ENCODE results near the gene UGT1A5.

Gene UGT1A5

DNA sequence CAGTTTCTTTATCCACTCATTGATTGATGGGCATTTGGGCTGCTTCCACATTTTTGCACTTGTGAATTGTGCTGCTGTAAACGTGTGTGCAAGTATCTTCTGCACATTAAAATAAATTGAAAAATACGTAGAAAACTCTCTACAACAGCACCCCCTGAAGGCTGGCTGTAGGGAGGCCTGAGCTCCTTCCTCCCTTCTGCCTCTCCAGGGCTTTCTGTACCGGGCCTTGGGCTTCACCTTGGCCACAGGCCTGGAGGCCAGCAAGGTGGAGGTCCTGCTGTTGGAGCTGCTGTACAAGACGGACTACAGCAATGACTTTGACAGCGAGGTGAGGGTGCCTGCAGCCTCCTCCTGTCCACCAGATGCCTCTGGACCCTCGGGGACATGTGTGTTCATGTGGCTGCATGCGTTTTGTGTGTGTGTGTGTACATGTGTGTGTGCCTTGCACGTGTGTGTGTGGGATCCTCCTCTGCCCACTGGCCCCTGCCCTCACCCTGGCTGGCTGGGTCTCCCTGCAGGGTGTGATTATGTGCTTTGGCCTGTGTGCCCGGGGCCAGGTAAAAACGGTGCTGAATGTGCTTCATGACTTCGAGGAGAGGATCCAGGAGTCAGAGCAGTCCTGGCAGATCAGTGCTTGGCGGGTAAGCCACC is 94.6 kb downstream of the UGT1A5 start:
- H3K4me1 ChIP-seq (ENCODE audit: insufficient read depth, poor library complexity, severe bottlenecking), result no peaks in the 10 kb centered on the region
- no peaks in the 10 kb centered on the region for H3K36me3 ChIP-seq (ENCODE audit: low read depth)
- no peak overlapping the region for H3K27ac ChIP-seq (ENCODE audit: poor library complexity, severe bottlenecking)
- TF ChIP-seq, protein P1, sequence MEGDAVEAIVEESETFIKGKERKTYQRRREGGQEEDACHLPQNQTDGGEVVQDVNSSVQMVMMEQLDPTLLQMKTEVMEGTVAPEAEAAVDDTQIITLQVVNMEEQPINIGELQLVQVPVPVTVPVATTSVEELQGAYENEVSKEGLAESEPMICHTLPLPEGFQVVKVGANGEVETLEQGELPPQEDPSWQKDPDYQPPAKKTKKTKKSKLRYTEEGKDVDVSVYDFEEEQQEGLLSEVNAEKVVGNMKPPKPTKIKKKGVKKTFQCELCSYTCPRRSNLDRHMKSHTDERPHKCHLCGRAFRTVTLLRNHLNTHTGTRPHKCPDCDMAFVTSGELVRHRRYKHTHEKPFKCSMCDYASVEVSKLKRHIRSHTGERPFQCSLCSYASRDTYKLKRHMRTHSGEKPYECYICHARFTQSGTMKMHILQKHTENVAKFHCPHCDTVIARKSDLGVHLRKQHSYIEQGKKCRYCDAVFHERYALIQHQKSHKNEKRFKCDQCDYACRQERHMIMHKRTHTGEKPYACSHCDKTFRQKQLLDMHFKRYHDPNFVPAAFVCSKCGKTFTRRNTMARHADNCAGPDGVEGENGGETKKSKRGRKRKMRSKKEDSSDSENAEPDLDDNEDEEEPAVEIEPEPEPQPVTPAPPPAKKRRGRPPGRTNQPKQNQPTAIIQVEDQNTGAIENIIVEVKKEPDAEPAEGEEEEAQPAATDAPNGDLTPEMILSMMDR (IDR thresholded peaks at IDR 0.05; ENCODE audit: poor library complexity, severe bottlenecking), result no peak
- no peak overlapping the region for H3K4me3 ChIP-seq (ENCODE audit: severe bottlenecking)
- ATAC-seq (ENCODE audit: low read depth) (no peak), DNase-seq (ENCODE audit: low spot score) (peak; percentile 19)
- H3K9me3 ChIP-seq (ENCODE audit: severe bottlenecking), result no peaks in the 10 kb centered on the region
- H3K27me3 ChIP-seq (ENCODE audit: insufficient read depth, poor library complexity, severe bottlenecking), result no peaks in the 10 kb centered on the region

DNA sequence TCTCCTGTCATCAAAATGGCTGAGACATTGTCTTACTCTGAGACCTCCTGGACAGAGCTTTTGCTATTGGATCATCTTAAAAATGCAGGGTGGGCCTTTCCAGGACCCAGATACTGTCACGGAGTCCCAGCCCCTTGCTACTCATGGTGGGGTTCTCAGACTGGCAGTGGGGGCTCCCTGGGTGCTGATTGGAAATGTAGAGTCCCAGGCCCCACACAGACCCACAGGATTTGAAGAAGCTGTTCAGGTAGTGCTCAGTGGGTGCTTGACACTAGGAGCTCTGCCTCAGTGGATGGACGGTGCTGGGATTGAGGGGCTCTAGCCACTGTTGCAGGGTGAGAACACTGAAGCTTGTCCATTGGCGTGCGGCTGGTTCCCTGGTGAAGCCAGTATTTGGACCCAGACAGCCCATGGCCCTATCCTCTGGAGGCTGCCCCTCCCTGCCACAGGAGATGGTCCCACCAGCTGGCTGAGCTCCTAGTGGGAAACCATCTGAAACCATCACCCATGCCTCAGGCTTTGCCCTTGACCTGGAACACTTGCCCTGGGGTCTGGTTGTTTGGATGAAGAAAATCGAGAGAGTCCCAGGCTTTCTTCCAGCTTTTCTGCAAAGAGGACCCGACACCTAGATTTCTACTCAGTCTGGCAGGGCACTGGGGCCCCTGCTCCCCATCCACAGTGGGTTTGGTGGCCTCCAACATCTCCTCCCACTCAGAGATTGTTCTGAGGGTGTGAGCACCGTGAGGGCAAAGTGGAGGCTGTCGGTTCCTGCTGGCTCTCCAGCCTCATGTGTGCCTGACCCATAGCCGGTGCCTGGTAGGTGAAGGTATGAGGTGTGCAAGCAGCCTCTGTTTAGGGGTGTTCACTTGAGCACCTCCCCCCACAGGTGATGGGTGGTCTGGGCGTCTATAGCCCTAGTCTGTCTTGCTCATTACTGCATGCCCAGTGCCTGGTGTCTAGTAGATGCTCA is 95.5 kb downstream of the UGT1A5 start:
- H3K4me1 ChIP-seq (ENCODE audit: insufficient read depth, poor library complexity, severe bottlenecking), result no peaks in the 10 kb centered on the region
- no peak for ATAC-seq (ENCODE audit: low read depth)
- no peaks in the 10 kb centered on the region for H3K36me3 ChIP-seq (ENCODE audit: low read depth)
- peak; percentile 22 for DNase-seq (ENCODE audit: low spot score)
- no peak overlapping the region for H3K4me3 ChIP-seq (ENCODE audit: severe bottlenecking)
- TF ChIP-seq, protein P1 (IDR thresholded peaks at IDR 0.05; ENCODE audit: poor library complexity, severe bottlenecking), result no peak
- no peak overlapping the region for H3K27ac ChIP-seq (ENCODE audit: poor library complexity, severe bottlenecking)
- H3K27me3 ChIP-seq (ENCODE audit: insufficient read depth, poor library complexity, severe bottlenecking), result no peaks in the 10 kb centered on the region
- no peaks in the 10 kb centered on the region for H3K9me3 ChIP-seq (ENCODE audit: severe bottlenecking)

DNA sequence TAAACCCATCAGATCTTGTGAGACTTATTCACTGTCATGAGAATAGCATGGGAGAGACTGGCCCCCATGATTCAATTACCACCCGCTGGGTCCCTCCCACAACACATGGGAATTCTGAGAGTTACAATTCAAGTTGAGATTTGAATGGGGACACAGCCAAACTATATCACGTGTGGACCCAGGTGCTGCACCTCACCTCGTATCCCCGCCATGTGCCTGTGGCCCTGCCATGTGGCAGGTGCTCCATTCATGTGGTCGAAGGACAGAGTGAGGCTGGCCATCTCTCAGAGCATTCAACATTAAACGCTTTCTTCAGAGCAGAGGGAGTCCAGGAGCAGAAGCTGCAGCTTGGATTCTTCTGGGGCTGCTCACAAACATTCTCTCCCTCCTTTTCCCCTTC is 97.7 kb downstream of the UGT1A5 start:
- TF ChIP-seq, protein P1 (IDR thresholded peaks at IDR 0.05; ENCODE audit: poor library complexity, severe bottlenecking), result no peak
- H3K4me3 ChIP-seq (ENCODE audit: severe bottlenecking), result no peak overlapping the region
- H3K9me3 ChIP-seq (ENCODE audit: severe bottlenecking), result no peaks in the 10 kb centered on the region
- no peak overlapping the region for H3K27ac ChIP-seq (ENCODE audit: poor library complexity, severe bottlenecking)
- ATAC-seq (ENCODE audit: low read depth) (no peak), DNase-seq (ENCODE audit: low spot score) (no peak)
- H3K4me1 ChIP-seq (ENCODE audit: insufficient read depth, poor library complexity, severe bottlenecking), result no peaks in the 10 kb centered on the region
- H3K36me3 ChIP-seq (ENCODE audit: low read depth), result no peaks in the 10 kb centered on the region
- no peaks in the 10 kb centered on the region for H3K27me3 ChIP-seq (ENCODE audit: insufficient read depth, poor library complexity, severe bottlenecking)

DNA sequence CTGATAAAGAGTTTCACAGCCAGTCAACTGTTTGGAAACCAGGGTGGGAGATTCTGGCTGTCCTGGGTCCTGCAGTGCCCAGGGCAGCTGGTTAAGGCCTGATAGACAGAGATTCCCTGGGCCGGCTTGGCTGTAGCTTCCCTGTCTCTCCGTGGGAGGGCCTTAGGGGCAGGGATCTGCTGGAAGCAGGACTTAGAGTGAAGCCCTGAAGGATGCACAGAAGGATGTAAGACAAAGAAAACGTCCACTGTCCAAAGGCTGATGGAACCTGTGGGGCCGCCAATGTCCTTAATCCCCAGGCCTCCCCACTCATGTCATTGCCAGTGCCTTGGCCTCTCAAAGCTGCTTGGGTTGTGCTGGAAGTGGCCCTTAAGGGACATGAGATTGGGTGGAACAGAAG is 98.4 kb downstream of the UGT1A5 start:
- H3K27ac ChIP-seq (ENCODE audit: poor library complexity, severe bottlenecking), result no peak overlapping the region
- no peaks in the 10 kb centered on the region for H3K27me3 ChIP-seq (ENCODE audit: insufficient read depth, poor library complexity, severe bottlenecking)
- no peaks in the 10 kb centered on the region for H3K9me3 ChIP-seq (ENCODE audit: severe bottlenecking)
- H3K36me3 ChIP-seq (ENCODE audit: low read depth), result no peaks in the 10 kb centered on the region
- H3K4me3 ChIP-seq (ENCODE audit: severe bottlenecking), result no peak overlapping the region
- TF ChIP-seq, protein P1 (IDR thresholded peaks at IDR 0.05; ENCODE audit: poor library complexity, severe bottlenecking), result no peak
- no peaks in the 10 kb centered on the region for H3K4me1 ChIP-seq (ENCODE audit: insufficient read depth, poor library complexity, severe bottlenecking)
- ATAC-seq (ENCODE audit: low read depth) (no peak), DNase-seq (ENCODE audit: low spot score) (no peak)
